Kidney (tissue), 14 donors: Measurements from ENCODE around the gene PPFIBP2. TPM values are rescaled to one million over a fixed set of nuclear protein-coding genes. Genes with fewer than 3 reads are reported as not detected.

Experiments used
- DNase-seq, 5 donors: peaks; one replicate each; pipeline ENCODE4 v3.0.0-alpha.2; 2013 to 2020
- FAIRE-seq: peaks from 2 replicates; lab custom pipeline; 2012; peaks lifted over from hg19 to GRCh38; lab: Jason Lieb, UNC
- H3K27ac ChIP-seq, 2 donors: one replicate each; pipeline ENCODE4 v1.7.0; 2013; ENCODE audit warnings: low read depth in 2 of 2, low read length in 2 of 2, inconsistent platforms in 1 of 2
- H3K27me3 ChIP-seq: one replicate; pipeline ENCODE4 v1.7.1; 2013; ENCODE audit warnings: low read length, inconsistent platforms; ENCODE audit not compliant: control insufficient read depth, insufficient read depth
- H3K36me3 ChIP-seq, 3 donors: one replicate each; pipeline versions ENCODE4 v1.7.0 to v1.7.1; 2013; ENCODE audit warnings: low read length in 3 of 3, control low read depth in 1 of 3, inconsistent platforms in 1 of 3; ENCODE audit not compliant: insufficient read depth in 3 of 3, control insufficient read depth in 2 of 3
- H3K4me1 ChIP-seq, 3 donors: one replicate each; pipeline versions ENCODE4 v1.7.0 to v1.7.1; 2013; ENCODE audit warnings: low read length in 3 of 3, inconsistent platforms in 1 of 3, low read depth in 1 of 3; ENCODE audit not compliant: control insufficient read depth in 2 of 3, insufficient read depth in 2 of 3
- H3K4me3 ChIP-seq, 3 donors: one replicate each; pipeline versions ENCODE4 v1.7.0 to v1.8.1; 2013; ENCODE audit warnings: low read length in 3 of 3, control low read depth in 1 of 3, inconsistent platforms in 1 of 3
- H3K9ac ChIP-seq, 3 donors: one replicate each; pipeline versions ENCODE4 v1.7.0 to v1.7.1; 2013; ENCODE audit warnings: low read length in 3 of 3, control low read depth in 1 of 3, inconsistent platforms in 1 of 3
- H3K9me3 ChIP-seq, 3 donors: one replicate each; pipeline versions ENCODE4 v1.7.0 to v1.7.1; 2013; ENCODE audit warnings: low read length in 3 of 3, control low read depth in 1 of 3, inconsistent platforms in 1 of 3; ENCODE audit not compliant: control insufficient read depth in 2 of 3, insufficient read depth in 1 of 3
- intact Hi-C: fragments of 100-400 bp; cut with DNase I; formaldehyde crosslinking; loops from one replicate; pipeline ENCODE4 v1.11.1; 2022
- polyA plus RNA-seq: library from polyadenylated mRNA; stranded (reverse); fragments of 350-450 nt; fragmentation: Illumina TruSeq; extraction: RNeasy Lipid Tissue Mini Kit (QIAGEN cat#74804); gene quantifications from one replicate; pipeline ENCODE4 v1.2.3, GENCODE V29; 2014; ENCODE audit warnings: low read depth, low replicate concordance; ENCODE audit not compliant: insufficient read depth
- total RNA-seq: library from RNA; stranded (reverse); fragmentation: NEBNext Ultra II Directional; extraction: Animal tissue kit (Norgen Biotek cat#: 25700); gene quantifications from one replicate; pipeline ENCODE4 v1.2.1, GENCODE V29; 2021
- TF ChIP-seq, protein P1 (sequence below): IDR thresholded peaks from 3 replicates; pipeline ENCODE4 v1.5.1; 2012; ENCODE audit warnings: mild to moderate bottlenecking, moderate library complexity, borderline replicate concordance; ENCODE audit not compliant: insufficient read depth; ENCODE audit errors: extremely low read depth
- donor health status: control.
- donor health status: control.
- donor health status: control.
- donor health status: control.
- donor health status: control.
- donor health status: DM: yes; HTN: yes; CAD: no.
- donor health status: Normal renal cell carcinoma (clear cell type).

The PPFIBP2 gene
- total and polyA plus RNA-seq, 2 donors from 2014 or later, result 31.6 to 44.4 TPM

DNA sequence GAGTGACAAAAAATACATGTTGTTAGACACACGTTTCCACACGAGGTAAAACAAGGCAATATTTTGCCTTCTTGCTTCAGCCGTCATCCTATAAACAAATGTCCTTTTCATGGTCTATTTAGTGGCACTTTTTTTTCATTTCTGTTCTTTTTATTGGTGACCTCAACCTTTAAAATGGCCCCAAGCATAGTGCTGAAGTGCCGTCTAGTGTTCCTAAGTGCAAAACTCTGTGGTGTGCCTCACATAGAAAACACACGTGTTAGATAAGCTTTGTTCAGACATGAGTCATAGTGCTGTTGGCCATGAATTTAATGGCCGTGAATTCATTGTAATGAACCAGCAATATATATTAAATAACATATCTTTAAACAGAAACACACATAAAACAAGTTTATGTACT lies 176.8 kb downstream of the PPFIBP2 start:
- no peak overlapping the region for H3K9ac ChIP-seq
- TF ChIP-seq, protein P1, sequence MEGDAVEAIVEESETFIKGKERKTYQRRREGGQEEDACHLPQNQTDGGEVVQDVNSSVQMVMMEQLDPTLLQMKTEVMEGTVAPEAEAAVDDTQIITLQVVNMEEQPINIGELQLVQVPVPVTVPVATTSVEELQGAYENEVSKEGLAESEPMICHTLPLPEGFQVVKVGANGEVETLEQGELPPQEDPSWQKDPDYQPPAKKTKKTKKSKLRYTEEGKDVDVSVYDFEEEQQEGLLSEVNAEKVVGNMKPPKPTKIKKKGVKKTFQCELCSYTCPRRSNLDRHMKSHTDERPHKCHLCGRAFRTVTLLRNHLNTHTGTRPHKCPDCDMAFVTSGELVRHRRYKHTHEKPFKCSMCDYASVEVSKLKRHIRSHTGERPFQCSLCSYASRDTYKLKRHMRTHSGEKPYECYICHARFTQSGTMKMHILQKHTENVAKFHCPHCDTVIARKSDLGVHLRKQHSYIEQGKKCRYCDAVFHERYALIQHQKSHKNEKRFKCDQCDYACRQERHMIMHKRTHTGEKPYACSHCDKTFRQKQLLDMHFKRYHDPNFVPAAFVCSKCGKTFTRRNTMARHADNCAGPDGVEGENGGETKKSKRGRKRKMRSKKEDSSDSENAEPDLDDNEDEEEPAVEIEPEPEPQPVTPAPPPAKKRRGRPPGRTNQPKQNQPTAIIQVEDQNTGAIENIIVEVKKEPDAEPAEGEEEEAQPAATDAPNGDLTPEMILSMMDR, result no peak
- no peaks in the 10 kb centered on the region for H3K27me3 ChIP-seq
- peaks cover 0 to 3% (median 0%) of the 10 kb centered on the region in 3 donors for H3K4me1 ChIP-seq
- H3K9me3 ChIP-seq, result no peaks in the 10 kb centered on the region
- no peaks in the 10 kb centered on the region for H3K36me3 ChIP-seq
- H3K4me3 ChIP-seq, result no peak overlapping the region
- intact Hi-C loops, result loop anchor here (10.0 kb wide), 1 partner anchor 596 kb away; no protein-coding TSS in a partner anchor
- H3K27ac ChIP-seq, result no peak overlapping the region
- FAIRE-seq (no peak), DNase-seq (no peak)

DNA sequence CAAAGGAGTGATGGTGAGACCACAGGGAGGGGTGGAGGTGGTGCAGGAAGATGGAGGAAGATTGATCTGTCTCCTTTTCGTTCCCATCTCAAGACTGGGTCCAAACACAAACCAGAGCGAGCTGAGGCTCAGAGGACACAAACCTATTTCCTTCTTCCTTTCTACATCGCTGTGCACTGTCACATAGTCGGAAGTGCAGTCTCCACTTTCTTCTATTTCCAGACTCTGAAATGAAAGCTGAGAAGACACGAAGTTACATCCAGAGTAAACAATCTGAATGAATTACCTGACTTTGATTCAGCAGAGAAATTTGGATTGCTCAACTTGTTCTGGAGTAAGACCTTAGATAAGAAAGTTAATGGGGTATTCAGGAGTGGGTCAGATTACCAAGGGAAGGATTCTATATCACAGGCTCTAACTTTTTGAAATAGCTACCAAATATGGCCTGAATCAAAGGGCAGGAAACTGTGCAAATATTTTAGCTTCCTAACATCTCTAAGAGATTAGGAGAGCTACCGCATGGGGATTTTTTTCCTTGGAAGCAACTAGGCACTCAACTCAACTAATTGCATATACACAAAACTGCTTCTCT lies 178.1 kb downstream of the PPFIBP2 start:
- Histone ChIP-seq H3K4me1 (peaks cover 0 to 3% (median 0%) of the 10 kb centered on the region in 3 donors), H3K9me3 (no peaks in the 10 kb centered on the region), H3K36me3 (no peaks in the 10 kb centered on the region), H3K4me3 (no peak overlapping the region), H3K9ac (no peak overlapping the region), H3K27ac (no peak overlapping the region), H3K27me3 (no peaks in the 10 kb centered on the region)
- intact Hi-C loops, result loop anchor here (10.0 kb wide), 1 partner anchor 597 kb away; no protein-coding TSS in a partner anchor
- TF ChIP-seq, protein P1, result no peak
- FAIRE-seq (no peak), DNase-seq (peak in 1 of 5 donors; percentile 21)

DNA sequence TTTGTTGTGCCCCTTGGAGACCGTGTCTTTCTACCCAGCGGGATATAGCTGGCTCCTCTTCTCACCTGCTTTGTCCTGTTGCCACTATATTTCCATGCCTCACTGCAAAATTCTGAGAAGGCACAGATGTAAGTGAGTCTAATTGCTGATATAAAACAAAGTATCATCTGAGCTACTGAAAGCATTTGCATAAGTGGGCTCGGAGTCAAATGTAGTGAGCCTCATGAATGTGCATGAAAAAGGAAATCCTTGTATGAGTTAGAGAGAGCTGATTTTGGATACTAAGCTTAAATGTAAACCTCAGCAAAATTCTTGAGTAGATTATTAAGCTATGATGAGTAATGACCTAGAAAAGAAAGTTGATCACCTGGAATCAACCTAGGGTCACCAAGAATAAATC lies 178.6 kb downstream of the PPFIBP2 start:
- Histone ChIP-seq H3K27me3 (no peaks in the 10 kb centered on the region), H3K4me1 (peaks cover 0 to 3% (median 0%) of the 10 kb centered on the region in 3 donors), H3K9me3 (no peaks in the 10 kb centered on the region), H3K4me3 (no peak overlapping the region), H3K9ac (no peak overlapping the region), H3K27ac (no peak overlapping the region), H3K36me3 (no peaks in the 10 kb centered on the region)
- intact Hi-C loops, result loop anchor here (10.0 kb wide), 1 partner anchor 598 kb away; no protein-coding TSS in a partner anchor
- FAIRE-seq (no peak), DNase-seq (no peak)
- TF ChIP-seq, protein P1, result no peak

DNA sequence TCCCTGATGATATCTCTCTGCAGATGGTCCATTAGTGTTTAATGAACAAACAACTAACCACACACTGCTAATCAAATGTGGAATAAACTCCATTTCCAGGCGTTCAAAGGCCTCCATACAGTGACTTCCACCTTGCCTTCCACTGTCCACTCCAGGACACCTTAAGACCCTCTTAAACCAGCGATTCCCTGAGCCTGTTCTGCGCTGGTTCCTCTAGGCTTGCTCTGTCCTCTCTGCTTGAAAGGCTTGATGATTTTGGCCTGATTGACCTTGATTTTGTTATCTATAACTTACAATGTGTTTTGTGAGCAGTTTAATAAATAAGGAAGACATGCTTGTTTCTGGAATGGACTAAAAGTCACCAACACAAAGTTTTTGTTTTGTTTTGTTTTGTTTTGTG lies 180.4 kb downstream of the PPFIBP2 start:
- FAIRE-seq, result no peak
- Histone ChIP-seq H3K9ac (no peak overlapping the region), H3K4me1 (peaks cover 0 to 3% (median 0%) of the 10 kb centered on the region in 3 donors), H3K9me3 (no peaks in the 10 kb centered on the region), H3K36me3 (no peaks in the 10 kb centered on the region), H3K27me3 (no peaks in the 10 kb centered on the region), H3K27ac (no peak overlapping the region), H3K4me3 (peak overlapping the region in 2 of 3 donors; percentile 12 to 38)
- DNase-seq, result peak in 1 of 5 donors; percentile 12
- intact Hi-C loops, result loop anchor here (10.0 kb wide), 1 partner anchor 599 kb away; no protein-coding TSS in a partner anchor
- TF ChIP-seq, protein P1, result no peak
